Mammary epithelial cell (primary cell): ENCODE data around the gene ASIC3.

Source experiments
- EZH2 ChIP-seq: IDR thresholded peaks from 2 replicates; pipeline ENCODE4 v1.6.1; 2012; ENCODE audit warnings: low read length, inconsistent platforms, borderline replicate concordance
- TF ChIP-seq, protein P1 (sequence below), 2 donors: IDR thresholded peaks in 1 of 2; conservative IDR thresholded peaks in 1 of 2; 2 replicates each; pipeline ENCODE4 v1.5.1; 2011 to 2012; ENCODE audit warnings: inconsistent platforms in 2 of 2, low read length in 2 of 2, mild to moderate bottlenecking in 2 of 2, control low read depth in 1 of 2, low read depth in 1 of 2; ENCODE audit not compliant: insufficient read depth in 1 of 2; ENCODE audit errors: extremely low read depth in 1 of 2

DNA sequence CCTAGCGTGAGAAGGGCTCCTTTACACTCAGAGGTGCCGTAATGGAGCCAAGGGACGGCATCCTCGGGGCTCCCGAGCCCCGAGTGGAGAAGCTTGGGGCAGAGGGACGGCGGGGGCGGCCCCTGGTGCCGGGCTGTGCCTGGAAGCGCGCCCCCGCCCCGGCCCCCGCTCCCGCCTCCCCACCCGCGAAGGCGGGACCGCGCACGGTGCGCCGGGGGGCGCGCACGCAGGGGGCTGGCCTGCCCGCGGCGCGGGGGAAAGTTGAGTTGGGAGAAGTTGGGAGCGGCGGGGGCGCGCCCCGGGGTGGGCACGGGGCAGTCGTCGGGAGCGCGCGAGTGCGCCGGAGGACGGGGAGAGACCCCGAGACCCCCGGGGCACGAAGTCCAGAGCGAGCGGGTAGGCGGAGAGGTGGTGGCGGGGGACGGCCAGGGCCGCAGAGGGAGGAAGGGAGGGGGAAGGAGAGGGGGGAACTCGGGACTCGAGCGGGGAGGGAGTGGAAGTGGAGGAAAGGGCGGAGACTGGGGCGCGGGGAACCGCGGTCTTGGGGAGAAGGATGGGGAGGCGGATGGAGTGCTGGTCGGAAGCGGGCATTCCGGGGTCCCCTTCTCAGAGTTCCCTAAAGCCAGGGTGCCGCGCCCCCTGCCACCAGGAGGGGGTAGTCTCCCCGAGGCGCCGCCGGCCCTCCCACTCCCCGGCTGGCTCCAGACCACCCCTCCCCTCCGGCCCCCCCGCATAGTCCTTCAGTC lies 11.2 kb downstream of the ASIC3 start, which contains the start of gene SLC4A2:
- TF ChIP-seq, protein P1, sequence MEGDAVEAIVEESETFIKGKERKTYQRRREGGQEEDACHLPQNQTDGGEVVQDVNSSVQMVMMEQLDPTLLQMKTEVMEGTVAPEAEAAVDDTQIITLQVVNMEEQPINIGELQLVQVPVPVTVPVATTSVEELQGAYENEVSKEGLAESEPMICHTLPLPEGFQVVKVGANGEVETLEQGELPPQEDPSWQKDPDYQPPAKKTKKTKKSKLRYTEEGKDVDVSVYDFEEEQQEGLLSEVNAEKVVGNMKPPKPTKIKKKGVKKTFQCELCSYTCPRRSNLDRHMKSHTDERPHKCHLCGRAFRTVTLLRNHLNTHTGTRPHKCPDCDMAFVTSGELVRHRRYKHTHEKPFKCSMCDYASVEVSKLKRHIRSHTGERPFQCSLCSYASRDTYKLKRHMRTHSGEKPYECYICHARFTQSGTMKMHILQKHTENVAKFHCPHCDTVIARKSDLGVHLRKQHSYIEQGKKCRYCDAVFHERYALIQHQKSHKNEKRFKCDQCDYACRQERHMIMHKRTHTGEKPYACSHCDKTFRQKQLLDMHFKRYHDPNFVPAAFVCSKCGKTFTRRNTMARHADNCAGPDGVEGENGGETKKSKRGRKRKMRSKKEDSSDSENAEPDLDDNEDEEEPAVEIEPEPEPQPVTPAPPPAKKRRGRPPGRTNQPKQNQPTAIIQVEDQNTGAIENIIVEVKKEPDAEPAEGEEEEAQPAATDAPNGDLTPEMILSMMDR (conservative IDR thresholded peaks at IDR 0.05 in 1 of 2, IDR thresholded peaks at IDR 0.05 in 1 of 2; ENCODE audit: extremely low read depth in 1 of 2, insufficient read depth in 1 of 2, low read depth in 1 of 2, low read length in 2 of 2): peak; percentile 18 to 56
- no peak for TF ChIP-seq EZH2
